Natural killer cell (primary cell): ENCODE measurements around the gene PPFIA1. TPM values are rescaled to one million over a fixed set of nuclear protein-coding genes. Genes with fewer than 3 reads are reported as not detected.
"Not testable (repeated sequence)": the region's sequence is repeated elsewhere in the genome, so short reads cannot be mapped to it uniquely, and the experiment has no call there.

Experiments
- ATAC-seq, 3 donors: fragments of 150-1000 bp in 2 of 3; fragments of 200-7000 bp in 1 of 3; cut with Tn5 transposase; 1 replicate in 1 of 3; 2 replicates in 2 of 3; pipeline ENCODE4 v1.10.0; 2021; ENCODE audit warnings: mild to moderate bottlenecking in 2 of 3, moderate library complexity in 2 of 3
- DNase-seq, 2 donors: peaks; one replicate each; pipeline versions ENCODE4 v3.0.0 to v3.0.0-alpha.2; 2013 to 2021; ENCODE audit warnings: mixed read lengths in 1 of 2
- H3K27ac ChIP-seq: one replicate; pipeline ENCODE4 v1.5.1; 2013; ENCODE audit warnings: mild to moderate bottlenecking, low read length
- H3K27me3 ChIP-seq: one replicate; pipeline ENCODE4 v1.6.1; 2013; ENCODE audit warnings: low read length; ENCODE audit not compliant: control insufficient read depth, insufficient read depth
- H3K36me3 ChIP-seq: one replicate; pipeline ENCODE4 v1.6.1; 2013; ENCODE audit warnings: low read length; ENCODE audit not compliant: control insufficient read depth, insufficient read depth
- H3K4me1 ChIP-seq: one replicate; pipeline ENCODE4 v1.6.1; 2013; ENCODE audit warnings: low read length; ENCODE audit not compliant: control insufficient read depth, insufficient read depth
- H3K4me3 ChIP-seq: one replicate; pipeline ENCODE4 v1.5.1; 2013; ENCODE audit warnings: low read length
- H3K9me3 ChIP-seq: one replicate; pipeline ENCODE4 v1.6.1; 2013; ENCODE audit warnings: low read length; ENCODE audit not compliant: control insufficient read depth, insufficient read depth
- H3K27ac Mint-ChIP-seq, 2 donors: one replicate each; pipeline ENCODE4 v1.8.0; 2022; ENCODE audit warnings: mild to moderate bottlenecking in 2 of 2, mixed read lengths in 2 of 2, moderate library complexity in 1 of 2
- H3K27me3 Mint-ChIP-seq, 2 donors: one replicate each; pipeline ENCODE4 v1.8.0; 2022; ENCODE audit warnings: low read depth in 2 of 2, mixed read lengths in 2 of 2
- H3K36me3 Mint-ChIP-seq: one replicate; pipeline ENCODE4 v1.8.0; 2022; ENCODE audit warnings: mixed read lengths
- H3K4me1 Mint-ChIP-seq, 2 donors: one replicate each; pipeline ENCODE4 v1.8.0; 2022; ENCODE audit warnings: mixed read lengths in 2 of 2
- H3K4me3 Mint-ChIP-seq: one replicate; pipeline ENCODE4 v1.8.0; 2022; ENCODE audit warnings: mild to moderate bottlenecking, moderate library complexity, mixed read lengths
- H3K9me3 Mint-ChIP-seq, 2 donors: one replicate each; pipeline ENCODE4 v1.8.0; 2022; ENCODE audit warnings: mixed read lengths in 2 of 2
- CTCF ChIP-seq: fragments of 200-600 bp; IDR thresholded peaks from one replicate; pipeline ENCODE4 v1.8.0; 2022; ENCODE audit warnings: antibody characterized with exemption
- WGBS: methylation state at CpG from one replicate; pipeline ENCODE4 v1.1.7; 2013; ENCODE audit warnings: missing lambda C conversion rate; ENCODE audit not compliant: insufficient coverage; 5-methylcytosine and 5-hydroxymethylcytosine counted together
- intact Hi-C: fragments of 100-400 bp; cut with micrococcal nuclease; formaldehyde crosslinking; loops from one replicate; pipeline ENCODE4 v1.14.2; 2022
- total RNA-seq, 4 donors: library from RNA; stranded (reverse); fragments of 120-200 nt in 1 of 4; gene quantifications; one replicate each; pipeline versions ENCODE4 v1.2.3 to v1.2.4, GENCODE V29; 2013 to 2022

The PPFIA1 gene
- total RNA-seq, 3 donors from 2014 or later (not counting 1 experiment from before 2014, with no cell fraction given), result 42.1 to 75.4 (median 51.7) TPM

GRCh38 chr11:70404244-70404643 lies 133.8 kb downstream of the PPFIA1 start:
- no peaks in the 10 kb centered on the region for H3K36me3 Mint-ChIP-seq
- TF ChIP-seq CTCF, result no peak
- no peaks in the 10 kb centered on the region for H3K9me3 Mint-ChIP-seq
- Histone ChIP-seq H3K4me3 (no peak overlapping the region), H3K27ac (no peak overlapping the region), H3K27me3 (peaks cover 35% of the 10 kb centered on the region), H3K36me3 (no peaks in the 10 kb centered on the region), H3K9me3 (no peaks in the 10 kb centered on the region), H3K4me1 (peaks cover 5% of the 10 kb centered on the region)
- no peak for ATAC-seq
- no peak overlapping the region for H3K27ac Mint-ChIP-seq
- peaks cover 47 to 77% of the 10 kb centered on the region in 2 donors for H3K27me3 Mint-ChIP-seq
- DNase-seq, result no peak
- intact Hi-C loops, result no loop called here
- WGBS, result 95% methylated on average over 10 of the region's 11 CpGs
- H3K4me1 Mint-ChIP-seq, result peaks cover 5 to 6% of the 10 kb centered on the region in 2 donors
- H3K4me3 Mint-ChIP-seq, result no peak overlapping the region

GRCh38 chr11:70405679-70406395 lies 135.3 kb downstream of the PPFIA1 start:
- 94% methylated on average over 20 of the region's 20 CpGs for WGBS
- H3K4me1 Mint-ChIP-seq, result peaks cover 0 to 4% of the 10 kb centered on the region in 2 donors
- Histone ChIP-seq H3K36me3 (no peaks in the 10 kb centered on the region), H3K4me1 (no peaks in the 10 kb centered on the region), H3K4me3 (no peak overlapping the region), H3K27ac (no peak overlapping the region), H3K9me3 (no peaks in the 10 kb centered on the region), H3K27me3 (peaks cover 29% of the 10 kb centered on the region)
- H3K4me3 Mint-ChIP-seq, result no peak overlapping the region
- ATAC-seq (no peak), DNase-seq (no peak)
- H3K9me3 Mint-ChIP-seq, result no peaks in the 10 kb centered on the region
- H3K36me3 Mint-ChIP-seq, result no peaks in the 10 kb centered on the region
- intact Hi-C loops, result no loop called here
- TF ChIP-seq CTCF, result no peak
- H3K27ac Mint-ChIP-seq, result no peak overlapping the region
- H3K27me3 Mint-ChIP-seq, result peaks cover 55 to 84% of the 10 kb centered on the region in 2 donors

GRCh38 chr11:70407121-70407520 lies 136.6 kb downstream of the PPFIA1 start:
- intact Hi-C loops, result no loop called here
- Mint-ChIP-seq H3K27me3 (peaks cover 61 to 84% of the 10 kb centered on the region in 2 donors), H3K4me1 (peaks cover 0 to 4% of the 10 kb centered on the region in 2 donors), H3K4me3 (no peak overlapping the region), H3K36me3 (no peaks in the 10 kb centered on the region), H3K27ac (no peak overlapping the region), H3K9me3 (no peaks in the 10 kb centered on the region)
- Histone ChIP-seq H3K4me1 (no peaks in the 10 kb centered on the region), H3K27me3 (peaks cover 28% of the 10 kb centered on the region), H3K27ac (no peak overlapping the region), H3K36me3 (no peaks in the 10 kb centered on the region), H3K9me3 (no peaks in the 10 kb centered on the region), H3K4me3 (no peak overlapping the region)
- 83% methylated on average over 13 of the region's 13 CpGs for WGBS
- TF ChIP-seq CTCF, result no peak
- ATAC-seq (no peak), DNase-seq (no peak)

- Histone ChIP-seq H3K4me3 (no peak overlapping the region), H3K27me3 (peaks cover 25% of the 10 kb centered on the region), H3K27ac (no peak overlapping the region), H3K36me3 (no peaks in the 10 kb centered on the region), H3K9me3 (no peaks in the 10 kb centered on the region), H3K4me1 (no peaks in the 10 kb centered on the region)
- H3K4me1 Mint-ChIP-seq, result no peaks in the 10 kb centered on the region
- H3K27ac Mint-ChIP-seq, result no peak overlapping the region
- intact Hi-C loops, result no loop called here
- TF ChIP-seq CTCF, result no peak
- DNase-seq (no peak), ATAC-seq (no peak)
- peaks cover 64 to 84% of the 10 kb centered on the region in 2 donors for H3K27me3 Mint-ChIP-seq
- H3K36me3 Mint-ChIP-seq, result no peaks in the 10 kb centered on the region
- 94% methylated on average over 4 of the region's 6 CpGs for WGBS
- no peaks in the 10 kb centered on the region for H3K9me3 Mint-ChIP-seq
- H3K4me3 Mint-ChIP-seq, result no peak overlapping the region
These were observed 137.3 kb downstream of the PPFIA1 start for GRCh38 chr11:70407814-70408213.

- DNase-seq, H3K27ac ChIP-seq, H3K36me3 ChIP-seq, H3K27ac Mint-ChIP-seq, ATAC-seq, H3K36me3 Mint-ChIP-seq, H3K4me1 ChIP-seq, H3K9me3 Mint-ChIP-seq, H3K4me1 Mint-ChIP-seq, H3K4me3 ChIP-seq, intact Hi-C loops, H3K9me3 ChIP-seq, H3K4me3 Mint-ChIP-seq: not testable (repeated sequence)
- peaks cover 69 to 86% of the 10 kb centered on the region in 2 donors for H3K27me3 Mint-ChIP-seq
- 71% methylated on average over 4 of the region's 4 CpGs for WGBS
- peaks cover 27% of the 10 kb centered on the region for H3K27me3 ChIP-seq
These were observed 137.8 kb downstream of the PPFIA1 start for GRCh38 chr11:70408326-70408725.
